H1 (cell line): ENCODE measurements around the gene SLC4A1. TPM values are rescaled to one million over a fixed set of nuclear protein-coding genes. Genes with fewer than 3 reads are reported as not detected.

Experiments
- CTCF ChIA-PET: fragments of 300-600 bp; sonication (Branson Sonifier 250); formaldehyde crosslinking; loops from one replicate; lab custom pipeline; 2021; ENCODE audit not compliant: partially characterized antibody; lab: Charles Lee
- POLR2A ChIA-PET: fragments of 300-600 bp; sonication (Branson Sonifier 250); formaldehyde crosslinking; loops from one replicate; lab custom pipeline; 2021; ENCODE audit warnings: inconsistent platforms; ENCODE audit not compliant: partially characterized antibody; lab: Charles Lee
- DNase-seq, 2 experiments: peaks; one replicate each; pipeline versions ENCODE4 v3.0.0 to v3.0.0-alpha.2; 2010 to 2022; ENCODE audit warnings: low spot score in 2 of 2, low read depth in 1 of 2, mixed read lengths in 1 of 2
- FAIRE-seq: peaks from 2 replicates; lab custom pipeline; 2011; peaks lifted over from hg19 to GRCh38; lab: Jason Lieb, UNC
- H2AFZ ChIP-seq: 2 replicates; pipeline ENCODE4 v1.8.1; 2012; ENCODE audit warnings: low read length, inconsistent platforms
- H2AK5ac ChIP-seq: 2 replicates; pipeline ENCODE4 v1.6.1; 2013; ENCODE audit warnings: low read depth, low read length
- H2BK120ac ChIP-seq: replicated peaks from 2 replicates; pipeline ENCODE3; 2013; ENCODE audit warnings: low read depth, low read length, inconsistent platforms
- H2BK12ac ChIP-seq: 2 replicates; pipeline ENCODE4 v1.6.1; 2013; ENCODE audit warnings: low read depth, low read length
- H2BK15ac ChIP-seq: 2 replicates; pipeline ENCODE4 v1.6.1; 2013; ENCODE audit warnings: low read length
- H2BK20ac ChIP-seq: 2 replicates; pipeline ENCODE4 v1.6.1; 2013; ENCODE audit warnings: low read length
- H2BK5ac ChIP-seq: 2 replicates; pipeline ENCODE4 v1.6.1; 2013; ENCODE audit warnings: low read depth, low read length
- H3K14ac ChIP-seq: 2 replicates; pipeline ENCODE4 v1.6.1; 2013; ENCODE audit warnings: inconsistent platforms; ENCODE audit not compliant: insufficient read length
- H3K18ac ChIP-seq: 2 replicates; pipeline ENCODE4 v1.6.1; 2013; ENCODE audit warnings: low read length; ENCODE audit errors: extremely low read depth
- H3K23ac ChIP-seq: 2 replicates; pipeline ENCODE4 v1.6.1; 2013; ENCODE audit warnings: inconsistent platforms; ENCODE audit not compliant: insufficient read length
- H3K23me2 ChIP-seq: 2 replicates; pipeline ENCODE4 v1.6.1; 2013; ENCODE audit warnings: low read depth, low read length
- H3K27ac ChIP-seq: 2 replicates; pipeline ENCODE4 v1.6.1; 2011; ENCODE audit warnings: low read depth, low read length, inconsistent platforms
- H3K27me3 ChIP-seq, 4 experiments: replicated peaks in 1 of 4; 1 replicate in 1 of 4; 2 replicates in 3 of 4; pipeline versions ENCODE4 v1.6.1 to v1.8.1; 2011 to 2013; ENCODE audit warnings: low read length in 3 of 4, mild to moderate bottlenecking in 3 of 4, inconsistent platforms in 2 of 4, mixed read lengths in 2 of 4, moderate library complexity in 1 of 4; ENCODE audit not compliant: control insufficient read depth in 3 of 4, insufficient read depth in 3 of 4; ENCODE audit errors: extremely low read depth in 1 of 4
- H3K36me3 ChIP-seq, 4 experiments: 2 replicates each; pipeline versions ENCODE4 v1.6.1 to v1.8.1; 2011 to 2013; ENCODE audit warnings: mild to moderate bottlenecking in 4 of 4, low read length in 3 of 4, moderate library complexity in 2 of 4, control low read depth in 1 of 4, inconsistent platforms in 1 of 4; ENCODE audit not compliant: insufficient read depth in 4 of 4, control insufficient read depth in 2 of 4
- H3K4ac ChIP-seq: replicated peaks from 2 replicates; pipeline ENCODE3; 2013; ENCODE audit warnings: low read length, low read depth, mixed read lengths, inconsistent platforms; ENCODE audit not compliant: insufficient read length
- H3K4me1 ChIP-seq, 4 experiments: replicated peaks in 1 of 4; 1 replicate in 1 of 4; 2 replicates in 3 of 4; pipeline versions ENCODE4 v1.6.1 to v1.8.1; 2011 to 2013; ENCODE audit warnings: low read length in 3 of 4, inconsistent platforms in 2 of 4, mixed read lengths in 1 of 4; ENCODE audit not compliant: insufficient read depth in 4 of 4, control insufficient read depth in 3 of 4
- H3K4me2 ChIP-seq, 2 experiments: 2 replicates each; pipeline versions ENCODE4 v1.6.1 to v1.8.1; 2011 to 2013; ENCODE audit warnings: low read depth in 2 of 2, low read length in 2 of 2, control low read depth in 1 of 2, inconsistent platforms in 1 of 2, mild to moderate bottlenecking in 1 of 2; ENCODE audit not compliant: insufficient read depth in 1 of 2
- H3K4me3 ChIP-seq, 4 experiments: fragments of 200-600, 300-600 bp in 1 of 4; sonication (generic), shearing (Covaris generic), sonication (Bioruptor Twin) in 1 of 4; 2 replicates each; pipeline versions ENCODE4 v1.5.1 to v1.8.1; 2011 to 2016; ENCODE audit warnings: low read length in 4 of 4, low read depth in 3 of 4, control low read depth in 2 of 4, inconsistent platforms in 2 of 4, mild to moderate bottlenecking in 2 of 4, mixed read lengths in 1 of 4, moderate library complexity in 1 of 4; ENCODE audit not compliant: insufficient read depth in 2 of 4; ENCODE audit errors: extremely low read depth in 1 of 4
- H3K56ac ChIP-seq: replicated peaks from 2 replicates; pipeline ENCODE3; 2013; ENCODE audit warnings: low read depth, mild to moderate bottlenecking, mixed read lengths, low read length, inconsistent platforms; ENCODE audit not compliant: insufficient read length
- H3K79me1 ChIP-seq: 2 replicates; pipeline ENCODE4 v1.6.1; 2013; ENCODE audit warnings: low read depth, low read length, control low read depth
- H3K79me2 ChIP-seq, 2 experiments: 2 replicates each; pipeline versions ENCODE4 v1.6.1 to v1.8.1; 2012 to 2013; ENCODE audit warnings: low read length in 2 of 2, mild to moderate bottlenecking in 2 of 2, inconsistent platforms in 1 of 2; ENCODE audit not compliant: insufficient read depth in 2 of 2, control insufficient read depth in 1 of 2
- H3K9ac ChIP-seq, 4 experiments: replicated peaks in 1 of 4; 1 replicate in 1 of 4; 2 replicates in 3 of 4; pipeline versions ENCODE4 v1.6.1 to v1.8.1; 2011 to 2013; ENCODE audit warnings: low read depth in 3 of 4, low read length in 3 of 4, control low read depth in 2 of 4, mild to moderate bottlenecking in 2 of 4, moderate library complexity in 2 of 4, inconsistent platforms in 1 of 4; ENCODE audit errors: extremely low read depth in 1 of 4
- H3K9me3 ChIP-seq, 2 experiments: 2 replicates each; pipeline versions ENCODE4 v1.6.1 to v1.8.1; 2012 to 2013; ENCODE audit warnings: mild to moderate bottlenecking in 2 of 2, moderate library complexity in 2 of 2, control low read depth in 1 of 2, inconsistent platforms in 1 of 2, low read depth in 1 of 2, low read length in 1 of 2, mixed read lengths in 1 of 2; ENCODE audit not compliant: insufficient read depth in 2 of 2
- H4K20me1 ChIP-seq, 2 experiments: replicated peaks in 1 of 2; 2 replicates each; pipeline versions ENCODE3 to v1.8.1; 2011 to 2013; ENCODE audit warnings: inconsistent platforms in 2 of 2, low read length in 2 of 2, mild to moderate bottlenecking in 1 of 2; ENCODE audit not compliant: insufficient read depth in 2 of 2, control insufficient read depth in 1 of 2
- H4K5ac ChIP-seq: 2 replicates; pipeline ENCODE4 v1.6.1; 2013; ENCODE audit warnings: low read length, low read depth, mixed read lengths, inconsistent platforms; ENCODE audit not compliant: insufficient read length
- H4K8ac ChIP-seq: 2 replicates; pipeline ENCODE4 v1.8.0; 2013; ENCODE audit warnings: mild to moderate bottlenecking, moderate library complexity, low read length, inconsistent platforms; ENCODE audit not compliant: insufficient read depth; ENCODE audit errors: extremely low read depth
- H4K91ac ChIP-seq: replicated peaks from 2 replicates; pipeline ENCODE3; 2013; ENCODE audit warnings: low read length, mixed read lengths, inconsistent platforms; ENCODE audit not compliant: insufficient read length
- BRCA1 ChIP-seq: IDR thresholded peaks from 2 replicates; pipeline ENCODE4 v1.6.1; 2012; ENCODE audit warnings: low read depth, low read length, improper control_type of control experiment
- CREB1 ChIP-seq: IDR thresholded peaks from 2 replicates; pipeline ENCODE4 v1.6.1; 2012; ENCODE audit warnings: inconsistent platforms
- EGR1 ChIP-seq: IDR thresholded peaks from 2 replicates; pipeline ENCODE4 v1.6.1; 2011; ENCODE audit warnings: low read depth, low read length, borderline replicate concordance
- HDAC6 ChIP-seq: IDR thresholded peaks from one replicate; pipeline ENCODE4 v1.7.1; 2012; ENCODE audit warnings: low read depth, mild to moderate bottlenecking, inconsistent platforms, low read length, moderate library complexity
- MAX ChIP-seq: IDR thresholded peaks from 2 replicates; pipeline ENCODE4 v1.6.1; 2012; ENCODE audit warnings: inconsistent platforms
- TAF1 ChIP-seq: IDR thresholded peaks from 2 replicates; pipeline ENCODE4 v1.6.1; 2011; ENCODE audit warnings: mild to moderate bottlenecking, low read depth, low read length
- TAF7 ChIP-seq: optimal IDR thresholded peaks from 2 replicates; pipeline ENCODE3; 2011; ENCODE audit warnings: low read depth, mild to moderate bottlenecking, inconsistent platforms, low read length, moderate library complexity, borderline replicate concordance
- TBP ChIP-seq: IDR thresholded peaks from 2 replicates; pipeline ENCODE4 v1.6.1; 2011; ENCODE audit warnings: low read depth, low read length, improper control_type of control experiment
- WGBS, 2 experiments: shearing (Covaris generic) in 1 of 2; methylation state at CpG; one replicate each; pipeline versions ENCODE4 v1.1.6 to v1.1.7; 2013 to 2015; ENCODE audit warnings: low lambda C conversion rate in 2 of 2, mixed read lengths in 2 of 2, inconsistent platforms in 1 of 2, low coverage in 1 of 2, missing lambda C conversion rate in 1 of 2; ENCODE audit not compliant: insufficient replicate concordance in 2 of 2, insufficient coverage in 1 of 2, insufficient read length in 1 of 2; ENCODE audit errors: extremely low coverage in 1 of 2, missing lambda C conversion rate in 1 of 2; 5-methylcytosine and 5-hydroxymethylcytosine counted together
- polyA plus RNA-seq, 7 experiments: library from polyadenylated mRNA; depleted of rRNA in 3 of 7; stranded (reverse) in 5 of 7; unstranded in 2 of 7; fragments of >200 nt in 5 of 7; fragments of 200-250 nt in 2 of 7; gene quantifications; 1 replicate in 5 of 7; 2 replicates in 1 of 7; 4 replicates in 1 of 7; pipeline versions ENCODE4 v1.2.1 to v1.2.3, GENCODE V29; 2011 to 2013; ENCODE audit warnings: missing spikeins in 2 of 7, mixed read lengths in 2 of 7
- total RNA-seq: library from RNA; stranded (reverse); fragmentation: NEBNext Ultra II Directional; extraction: Animal tissue kit (Norgen Biotek cat#: 25700); gene quantifications from 2 replicates; pipeline ENCODE4 v1.2.1, GENCODE V29; 2021
- TF ChIP-seq, protein P1 (sequence below): IDR thresholded peaks from 2 replicates; pipeline ENCODE4 v1.6.1; 2011; ENCODE audit warnings: low read depth, mild to moderate bottlenecking, low read length; ENCODE audit not compliant: insufficient read depth

Gene SLC4A1
- total and polyA plus RNA-seq, 2 of the 8 experiments (the other 6 are each of a cell fraction or from before 2014, with no cell fraction given), result 0.08 TPM; not detected in 1

- Histone ChIP-seq H3K14ac (peak within 1 kb of the TSS; percentile 37), H4K8ac (peak within 1 kb of the TSS; percentile 94), H2AFZ (no peak within 1 kb of the TSS), H3K9me3 (no peaks in the 10 kb centered on the region), H3K79me2 (peaks cover 0 to 24% of the 10 kb centered on the region in 2 experiments; a peak in 3 of 4 replicates), H3K23ac (no peak within 1 kb of the TSS), H3K27ac (peak within 1 kb of the TSS; percentile 66), H3K56ac (peak within 1 kb of the TSS; percentile 94), H4K91ac (peak within 1 kb of the TSS; percentile 72), H3K27me3 (no peaks in the 10 kb centered on the region), H2BK15ac (peak within 1 kb of the TSS; percentile 77; the same call in 1 of the 2 replicates), H2BK20ac (no peak within 1 kb of the TSS), H2AK5ac (no peak within 1 kb of the TSS), H2BK120ac (no peak within 1 kb of the TSS), H3K4me1 (peaks cover 3 to 23% (median 8%) of the 10 kb centered on the region in 4 experiments), H2BK5ac (peak within 1 kb of the TSS; percentile 89; the same call in 1 of the 2 replicates), H2BK12ac (peak within 1 kb of the TSS; percentile 46; the same call in 1 of the 2 replicates), H4K20me1 (peaks cover 0 to 6% of the 10 kb centered on the region in 2 experiments), H3K4ac (peak within 1 kb of the TSS; percentile 71), H3K4me3 (peak within 1 kb of the TSS; percentile 77 to 98 (median 82)), H3K18ac (peak within 1 kb of the TSS; percentile 95), H3K23me2 (peaks cover 10% of the 10 kb centered on the region), H3K9ac (peak within 1 kb of the TSS; percentile 74 to 80 (median 78)), H3K4me2 (peak within 1 kb of the TSS; percentile 86 to 97), H3K36me3 (peaks cover 10 to 20% (median 14%) of the 10 kb centered on the region in 4 experiments), H3K79me1 (no peaks in the 10 kb centered on the region; the same call in 1 of the 2 replicates), H4K5ac (peak within 1 kb of the TSS; percentile 69)
- DNase-seq, result peak; percentile 92 to 97
- FAIRE-seq, result no peak
- CTCF ChIA-PET, result interaction anchor here (1.0 to 2.7 kb wide), 4 partner anchors 10 to 31 kb away, joined by 5 to 13 read pairs (median 8); partner anchors contain the start of gene TMUB2
- POLR2A ChIA-PET, result interaction anchor here (0.9 to 8.5 kb wide), 11 partner anchors 10 to 162 kb away, joined by 3 to 78 read pairs (median 5); partner anchors contain the start of genes TMUB2 and UBTF
- WGBS, 2 experiments, result 17% methylated on average over 1 of the region's 126 CpGs; no CpG with 5 or more reads in 1 of the 2 experiments
- TF ChIP-seq MAX, result peak; percentile 20; the same call in 1 of the 2 replicates
- TF ChIP-seq BRCA1, result no peak
- TF ChIP-seq, protein P1, sequence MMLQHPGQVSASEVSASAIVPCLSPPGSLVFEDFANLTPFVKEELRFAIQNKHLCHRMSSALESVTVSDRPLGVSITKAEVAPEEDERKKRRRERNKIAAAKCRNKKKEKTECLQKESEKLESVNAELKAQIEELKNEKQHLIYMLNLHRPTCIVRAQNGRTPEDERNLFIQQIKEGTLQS, result 0 out of 2 replicates have a peak, but pooled peaks have one; percentile 33
- TF ChIP-seq TBP, result peak; percentile 43; the same call in 1 of the 2 replicates
- TF ChIP-seq TAF1, result 0 out of 2 replicates have a peak, but pooled peaks have one; percentile 54
- peak; percentile 59; the same call in 1 of the 2 replicates for TF ChIP-seq EGR1
- TF ChIP-seq HDAC6, result no peak
- peak; percentile 94 for TF ChIP-seq CREB1
- peak; percentile 69 for TF ChIP-seq TAF7
These were observed 68.1 kb downstream of the SLC4A1 start, which contains the start of gene ATXN7L3 for GRCh38 chr17:44199553-44200477. TSS of gene ATXN7L3 (minus strand) at chr17:44199884. CDS start at chr17:44198070, 1,814 bp downstream.
